ENCODE measurements around the gene SFXN5. TPM values are rescaled to one million over a fixed set of nuclear protein-coding genes. Genes with fewer than 3 reads are reported as not detected.

Gene SFXN5
- total RNA-seq, 1 donor from 2014 or later = 18.5 TPM

DNA sequence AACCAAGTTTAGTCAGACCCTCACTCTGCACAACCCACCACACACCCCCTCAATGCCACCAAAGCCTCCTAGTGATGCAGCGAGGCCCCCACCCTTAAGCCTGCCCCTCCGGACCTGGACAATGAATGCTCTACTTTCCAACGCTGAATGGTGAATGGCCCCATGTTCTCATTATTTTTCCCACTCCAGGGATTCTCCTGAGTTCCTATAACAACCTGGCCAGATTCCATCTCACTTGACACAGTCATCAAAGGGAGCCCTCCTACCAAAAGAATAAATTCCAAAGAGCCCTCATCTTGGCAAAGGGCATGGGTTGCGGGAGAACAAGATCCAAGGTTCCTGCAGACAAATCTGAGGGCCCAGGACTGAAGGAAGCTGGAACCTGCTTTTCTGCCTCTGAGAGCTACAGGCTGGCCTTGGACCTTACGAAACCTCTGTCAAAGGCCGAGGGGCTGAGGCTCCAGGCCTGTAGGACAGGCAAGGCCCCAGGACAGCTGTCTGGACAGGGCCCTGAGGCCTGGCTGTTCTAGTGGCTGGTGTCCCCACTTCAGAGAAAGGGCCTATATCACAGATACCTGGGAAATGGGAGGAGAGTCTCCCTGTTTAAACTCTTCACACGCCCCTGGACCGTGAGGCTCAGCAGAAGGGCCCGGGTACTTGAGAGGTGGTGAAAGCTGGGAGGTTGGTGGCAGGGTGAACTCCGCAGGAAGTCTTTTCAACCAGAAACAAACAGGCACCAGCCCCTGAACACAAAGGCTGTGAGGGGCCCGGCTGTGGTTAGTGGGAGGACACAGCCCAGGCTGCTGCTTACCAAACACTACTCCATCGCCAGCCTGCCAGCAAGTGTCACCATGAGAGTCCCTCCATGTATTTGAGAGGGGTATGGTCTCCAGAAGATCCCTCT, 27.3 kb downstream of the SFXN5 start:
- Mint-ChIP-seq H3K4me3 (ENCODE audit: low read depth) (no peak overlapping the region), H3K27ac (no peak overlapping the region), H3K36me3 (ENCODE audit: low read depth) (no peaks in the 10 kb centered on the region), H3K9me3 (no peaks in the 10 kb centered on the region), H3K27me3 (ENCODE audit: low read depth) (no peaks in the 10 kb centered on the region), H3K4me1 (ENCODE audit: low read depth) (no peaks in the 10 kb centered on the region)
- intact Hi-C loops (cut with micrococcal nuclease) = no loop called here
- no peak for DNase-seq (ENCODE audit: low spot score)

DNA sequence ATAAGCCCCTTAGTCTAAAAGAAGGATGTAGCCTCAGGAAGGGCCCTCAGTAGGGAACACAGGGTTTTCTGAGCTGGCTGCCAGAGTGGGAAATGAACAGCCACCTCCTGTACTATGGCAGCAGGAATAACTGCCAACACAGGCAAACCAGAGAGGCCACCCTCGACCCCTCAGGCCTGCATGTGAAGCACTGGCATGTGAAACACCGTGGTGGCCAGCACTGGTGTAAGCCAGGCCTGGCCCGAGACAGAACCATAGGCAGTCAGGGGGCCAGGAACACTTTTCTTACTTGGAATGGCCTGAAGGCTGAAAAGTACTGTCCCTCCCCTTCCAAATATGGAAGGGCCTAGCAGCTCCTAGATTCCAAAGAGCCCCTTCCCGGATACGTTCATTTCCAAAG, 28.2 kb downstream of the SFXN5 start:
- Mint-ChIP-seq H3K27ac (no peak overlapping the region), H3K9me3 (no peaks in the 10 kb centered on the region), H3K27me3 (ENCODE audit: low read depth) (no peaks in the 10 kb centered on the region), H3K4me1 (ENCODE audit: low read depth) (no peaks in the 10 kb centered on the region), H3K36me3 (ENCODE audit: low read depth) (no peaks in the 10 kb centered on the region), H3K4me3 (ENCODE audit: low read depth) (no peak overlapping the region)
- intact Hi-C loops (cut with micrococcal nuclease) = no loop called here
- no peak for DNase-seq (ENCODE audit: low spot score)

DNA sequence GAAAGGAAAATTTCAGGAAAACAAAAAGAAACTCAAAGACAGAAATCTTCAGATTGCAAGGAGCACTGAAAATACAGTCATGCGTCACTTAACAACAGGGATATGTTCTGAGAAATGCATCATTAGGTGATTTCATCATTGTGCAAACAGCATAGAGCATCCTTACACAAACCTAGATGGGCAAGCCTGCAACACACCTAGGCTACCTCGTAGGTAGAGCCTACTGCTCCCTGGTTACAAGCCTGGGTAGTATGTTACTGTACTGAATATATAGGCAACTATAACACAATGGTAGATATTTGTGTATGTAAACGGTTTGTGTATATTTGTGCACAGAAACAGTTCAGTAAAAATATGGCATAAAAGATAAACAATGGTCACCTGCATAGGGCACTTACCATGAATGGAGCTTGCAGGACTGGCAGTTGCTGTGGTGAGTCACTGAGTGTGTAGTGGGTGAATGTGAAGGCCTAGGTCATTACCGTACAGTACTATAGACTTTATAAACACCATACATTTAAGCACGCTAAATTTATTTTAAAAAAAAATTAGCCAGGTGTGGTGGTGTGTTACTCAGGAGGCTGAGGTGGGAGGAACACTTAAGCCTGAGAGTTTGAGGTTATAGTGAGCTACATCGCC, 33.4 kb downstream of the SFXN5 start:
- intact Hi-C loops (cut with micrococcal nuclease) = no loop called here
- Mint-ChIP-seq H3K27me3 (ENCODE audit: low read depth) (no peaks in the 10 kb centered on the region), H3K27ac (no peak overlapping the region), H3K9me3 (no peaks in the 10 kb centered on the region), H3K4me1 (ENCODE audit: low read depth) (no peaks in the 10 kb centered on the region), H3K4me3 (ENCODE audit: low read depth) (no peak overlapping the region), H3K36me3 (ENCODE audit: low read depth) (no peaks in the 10 kb centered on the region)
- no peak for DNase-seq (ENCODE audit: low spot score)

DNA sequence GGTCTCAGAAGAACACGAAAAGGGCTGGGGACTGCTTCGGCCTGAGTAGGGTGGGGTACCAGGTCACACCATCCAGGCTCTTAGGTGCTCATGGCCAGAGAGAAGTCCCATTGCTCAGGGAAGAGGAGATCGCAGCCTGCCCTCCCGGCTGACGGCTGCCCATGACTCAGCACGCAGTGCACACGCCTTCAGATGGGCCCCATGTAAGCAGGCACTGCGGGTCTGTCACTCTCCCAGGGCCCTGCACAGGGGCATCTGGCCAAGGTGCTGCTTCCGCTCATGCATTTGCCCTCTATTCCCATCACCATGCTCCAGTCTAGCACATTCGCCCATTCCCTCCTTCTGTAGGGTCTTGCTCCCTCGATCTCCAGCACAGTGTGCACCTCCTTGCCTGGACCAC, 34.7 kb downstream of the SFXN5 start:
- Mint-ChIP-seq H3K4me1 (ENCODE audit: low read depth) (no peaks in the 10 kb centered on the region), H3K36me3 (ENCODE audit: low read depth) (no peaks in the 10 kb centered on the region), H3K27me3 (ENCODE audit: low read depth) (no peaks in the 10 kb centered on the region), H3K27ac (no peak overlapping the region), H3K4me3 (ENCODE audit: low read depth) (no peak overlapping the region), H3K9me3 (no peaks in the 10 kb centered on the region)
- intact Hi-C loops (cut with micrococcal nuclease) = no loop called here
- no peak for DNase-seq (ENCODE audit: low spot score)

DNA sequence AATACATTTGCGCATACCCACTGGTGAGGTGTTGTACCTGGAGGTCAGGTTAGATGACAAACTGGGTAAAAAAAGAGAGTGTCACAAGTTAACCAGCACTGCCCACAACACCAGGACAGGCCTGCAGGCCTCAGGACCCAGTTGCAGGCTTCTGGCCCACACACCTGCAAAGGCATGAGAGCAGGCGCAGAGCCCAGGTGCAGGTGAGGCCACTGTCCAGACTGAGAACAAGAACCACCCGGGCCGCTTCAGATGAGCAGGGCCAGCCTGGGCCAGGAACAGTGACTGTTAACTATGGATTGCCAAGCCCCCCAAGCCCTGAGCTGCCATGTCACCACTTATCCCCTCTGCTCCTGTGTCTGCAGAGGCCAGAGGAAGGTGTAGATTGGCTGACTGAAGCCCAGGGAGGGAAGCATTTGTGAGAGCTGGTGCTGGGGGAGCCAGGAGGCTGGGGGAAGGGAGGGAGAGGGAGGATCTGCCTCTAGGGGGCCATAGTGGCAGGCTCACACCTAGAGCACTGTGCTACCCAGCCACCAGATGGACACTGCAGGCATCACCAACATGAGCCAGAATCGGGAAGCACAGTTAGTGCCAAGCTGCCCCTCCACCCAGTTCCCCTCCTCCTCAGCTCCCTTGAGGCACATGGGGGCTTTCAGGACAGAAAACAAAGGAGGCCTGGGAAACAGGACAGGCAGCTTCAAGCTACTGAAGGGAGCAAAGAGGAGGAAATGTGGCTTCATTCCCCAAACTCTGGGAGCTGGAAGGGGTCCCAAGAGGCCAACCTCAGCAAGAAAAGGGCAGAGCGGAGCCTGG, 35.4 kb downstream of the SFXN5 start:
- Mint-ChIP-seq H3K27me3 (ENCODE audit: low read depth) (no peaks in the 10 kb centered on the region), H3K27ac (no peak overlapping the region), H3K9me3 (no peaks in the 10 kb centered on the region), H3K36me3 (ENCODE audit: low read depth) (no peaks in the 10 kb centered on the region), H3K4me1 (ENCODE audit: low read depth) (no peaks in the 10 kb centered on the region), H3K4me3 (ENCODE audit: low read depth) (no peak overlapping the region)
- no peak for DNase-seq (ENCODE audit: low spot score)
- intact Hi-C loops (cut with micrococcal nuclease) = no loop called here

DNA sequence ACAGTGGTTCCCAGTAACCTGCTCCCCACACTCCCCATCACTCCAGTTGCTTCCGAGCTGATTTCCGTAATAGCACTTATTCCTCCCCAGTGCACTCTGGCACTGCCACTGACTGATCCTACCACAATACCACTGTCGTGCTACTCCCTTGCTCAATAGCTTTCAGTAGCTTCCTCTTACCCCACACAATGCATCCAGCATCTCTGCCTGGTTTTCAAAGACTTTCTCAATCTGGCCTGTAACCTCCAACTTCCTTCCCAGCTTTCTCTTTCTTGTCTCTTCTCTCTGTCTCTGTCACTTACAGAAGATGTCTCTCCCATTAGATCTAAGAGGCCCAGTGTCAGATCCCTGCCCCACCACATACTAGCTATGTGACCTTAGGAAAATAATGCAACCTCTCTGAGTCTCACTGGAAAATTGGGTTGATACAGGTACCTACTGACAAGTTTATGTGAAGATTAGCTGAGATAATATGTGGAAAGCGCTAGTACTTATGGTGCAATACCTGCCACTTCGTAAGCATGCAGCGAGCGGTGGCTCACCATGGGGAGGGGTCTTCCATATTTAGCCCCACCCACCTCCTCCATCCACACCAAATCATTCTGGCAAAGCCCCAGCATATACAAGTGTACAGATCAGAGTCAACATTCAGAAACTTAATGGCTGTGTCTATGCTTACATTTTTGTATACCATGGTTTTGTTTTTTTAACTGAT, 36.7 kb downstream of the SFXN5 start:
- DNase-seq (ENCODE audit: low spot score) = no peak
- Mint-ChIP-seq H3K4me3 (ENCODE audit: low read depth) (no peak overlapping the region), H3K9me3 (no peaks in the 10 kb centered on the region), H3K4me1 (ENCODE audit: low read depth) (no peaks in the 10 kb centered on the region), H3K36me3 (ENCODE audit: low read depth) (no peaks in the 10 kb centered on the region), H3K27ac (no peak overlapping the region), H3K27me3 (ENCODE audit: low read depth) (no peaks in the 10 kb centered on the region)
- intact Hi-C loops (cut with micrococcal nuclease) = no loop called here

DNA sequence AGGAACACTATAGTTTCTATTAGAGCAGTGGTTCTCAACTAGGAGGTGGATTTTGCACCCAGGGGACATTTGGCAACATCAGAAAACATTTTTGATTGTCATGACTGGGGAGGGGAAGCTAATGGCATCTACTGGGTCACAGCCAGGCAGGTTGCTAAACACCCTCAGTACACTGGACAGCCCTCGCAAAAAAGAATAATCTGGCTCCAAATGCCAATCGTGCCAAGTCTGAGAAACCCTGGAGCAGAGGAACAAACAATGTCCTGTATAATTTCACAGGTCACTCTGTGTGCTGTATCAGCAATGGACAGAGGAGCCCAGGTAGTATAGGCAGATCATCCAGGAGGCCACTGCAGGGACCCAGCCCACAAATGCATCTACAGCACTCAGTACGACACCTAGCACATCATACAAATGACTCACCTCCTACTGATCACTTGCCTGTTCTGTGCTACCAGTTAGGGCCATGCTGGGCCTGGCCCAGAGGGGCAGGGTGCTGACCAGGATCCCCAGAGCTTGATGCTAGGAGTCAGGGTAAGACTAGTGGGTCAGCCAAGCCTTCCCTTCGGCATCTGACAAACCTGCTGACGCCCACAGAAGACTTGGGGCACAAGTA, 37.6 kb downstream of the SFXN5 start:
- no peaks in the 10 kb centered on the region for H3K9me3 Mint-ChIP-seq
- H3K36me3 Mint-ChIP-seq (ENCODE audit: low read depth) = no peaks in the 10 kb centered on the region
- H3K4me3 Mint-ChIP-seq (ENCODE audit: low read depth) = no peak overlapping the region
- no peaks in the 10 kb centered on the region for H3K27me3 Mint-ChIP-seq (ENCODE audit: low read depth)
- no peak for DNase-seq (ENCODE audit: low spot score)
- intact Hi-C loops (cut with micrococcal nuclease) = no loop called here
- H3K27ac Mint-ChIP-seq = no peak overlapping the region
- H3K4me1 Mint-ChIP-seq (ENCODE audit: low read depth) = no peaks in the 10 kb centered on the region

DNA sequence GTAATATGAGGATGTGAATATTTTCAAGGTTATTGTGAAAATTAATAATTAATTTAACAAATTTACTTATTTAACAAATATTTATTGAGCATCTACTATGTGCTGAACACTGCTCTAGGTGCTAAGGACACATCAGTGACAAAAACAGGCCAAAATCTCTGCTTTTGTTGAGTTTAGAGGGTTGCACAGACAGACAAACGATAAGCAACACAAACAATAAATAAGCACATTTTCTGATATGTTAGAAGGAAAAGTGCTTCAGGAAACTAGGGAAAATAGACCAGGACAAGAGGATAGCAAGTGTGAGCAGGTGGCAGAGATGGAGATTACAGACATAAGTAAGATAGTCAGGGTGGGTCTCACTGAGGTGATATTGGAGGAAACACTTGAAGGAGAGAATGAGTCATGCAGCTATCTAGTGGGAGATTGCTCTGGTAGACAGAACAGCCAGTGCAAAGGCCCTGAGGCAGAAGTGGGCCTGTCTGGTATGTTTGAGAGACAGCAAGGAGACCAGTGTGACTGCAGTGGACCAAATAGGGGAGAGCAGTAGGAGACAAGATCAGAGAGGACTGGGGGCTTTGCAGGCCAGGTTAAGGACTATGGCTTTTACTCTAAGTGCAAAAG, 38.3 kb downstream of the SFXN5 start:
- DNase-seq (ENCODE audit: low spot score) = no peak
- Mint-ChIP-seq H3K36me3 (ENCODE audit: low read depth) (no peaks in the 10 kb centered on the region), H3K4me3 (ENCODE audit: low read depth) (no peak overlapping the region), H3K4me1 (ENCODE audit: low read depth) (no peaks in the 10 kb centered on the region), H3K27ac (no peak overlapping the region), H3K9me3 (no peaks in the 10 kb centered on the region), H3K27me3 (ENCODE audit: low read depth) (no peaks in the 10 kb centered on the region)
- intact Hi-C loops (cut with micrococcal nuclease) = no loop called here

DNA sequence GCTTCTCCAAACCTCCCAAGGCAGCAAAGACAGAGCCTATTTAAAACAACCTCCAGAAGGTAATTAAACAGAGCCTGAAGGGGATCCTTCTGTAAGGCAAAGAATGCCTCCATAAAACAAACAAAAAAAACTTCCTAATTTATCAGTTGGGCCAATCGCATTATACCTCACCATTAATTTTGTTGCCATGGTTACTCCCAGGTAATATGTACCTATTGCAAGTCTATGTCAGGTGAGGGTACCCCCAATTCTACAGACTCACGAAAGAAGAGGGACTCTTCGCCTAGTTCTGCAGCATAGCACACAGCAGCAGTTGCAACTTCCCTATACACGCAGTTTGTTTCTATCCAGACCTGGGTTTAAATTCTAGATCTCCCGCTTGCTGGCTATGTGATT, 38.8 kb downstream of the SFXN5 start:
- no peaks in the 10 kb centered on the region for H3K36me3 Mint-ChIP-seq (ENCODE audit: low read depth)

DNA sequence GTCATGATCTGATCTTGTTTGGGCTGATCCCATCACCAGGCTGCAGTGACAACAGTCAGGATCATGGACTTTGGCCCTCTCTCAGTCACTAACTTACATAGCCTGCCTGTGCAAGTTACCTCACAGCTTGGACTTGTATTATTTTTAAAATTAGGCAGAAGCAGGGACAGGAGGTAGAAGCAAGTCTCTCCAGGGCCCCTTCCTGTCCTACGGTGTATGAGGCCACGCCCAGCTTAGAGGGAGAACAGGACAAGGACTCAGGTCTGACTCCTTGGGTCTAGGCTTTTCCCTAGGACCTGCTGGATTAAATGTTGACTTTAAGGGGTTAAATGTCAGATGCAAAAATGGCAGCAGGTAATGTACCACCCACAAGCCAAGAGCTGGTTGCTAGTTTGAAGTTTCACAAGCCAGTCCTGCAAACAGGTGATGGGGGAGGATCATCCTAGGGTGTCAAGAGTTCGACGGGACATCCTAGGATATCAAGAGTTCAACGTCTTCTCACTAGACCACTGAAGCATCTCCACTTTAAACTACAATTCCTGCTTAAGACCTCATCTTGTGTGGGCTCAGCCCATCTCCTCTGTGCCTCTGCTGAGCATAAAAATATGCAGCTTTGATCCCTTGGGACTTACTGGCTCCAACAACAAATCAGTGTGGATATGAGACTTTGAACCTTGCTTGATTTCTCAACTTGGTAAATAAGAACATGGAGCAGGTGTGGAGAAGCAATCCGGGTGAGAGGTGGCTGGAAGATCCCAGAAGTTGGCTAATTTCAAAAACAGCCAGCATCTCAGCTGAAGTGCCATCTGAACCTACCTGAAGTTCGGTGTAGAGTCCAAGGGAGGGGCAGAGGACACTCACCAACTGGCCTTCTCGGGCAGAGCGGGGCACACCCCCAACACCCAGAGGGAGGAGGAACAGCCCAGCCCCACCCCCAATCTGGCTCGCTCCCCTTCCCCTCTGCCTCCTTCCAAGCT, 39.5 kb downstream of the SFXN5 start:
- no peaks in the 10 kb centered on the region for H3K36me3 Mint-ChIP-seq (ENCODE audit: low read depth)
- DNase-seq (ENCODE audit: low spot score) = no peak
- no peak overlapping the region for H3K27ac Mint-ChIP-seq
- no peaks in the 10 kb centered on the region for H3K27me3 Mint-ChIP-seq (ENCODE audit: low read depth)
- H3K4me1 Mint-ChIP-seq (ENCODE audit: low read depth) = no peaks in the 10 kb centered on the region
- no peak overlapping the region for H3K4me3 Mint-ChIP-seq (ENCODE audit: low read depth)
- H3K9me3 Mint-ChIP-seq = no peaks in the 10 kb centered on the region
- intact Hi-C loops (cut with micrococcal nuclease) = no loop called here

More for the DNA sequence above, 38.8 kb downstream of the SFXN5 start:
- no peaks in the 10 kb centered on the region for H3K9me3 Mint-ChIP-seq
- no peak overlapping the region for H3K4me3 Mint-ChIP-seq (ENCODE audit: low read depth)
- no peak overlapping the region for H3K27ac Mint-ChIP-seq
- H3K27me3 Mint-ChIP-seq (ENCODE audit: low read depth) = no peaks in the 10 kb centered on the region
- DNase-seq (ENCODE audit: low spot score) = no peak
- no peaks in the 10 kb centered on the region for H3K4me1 Mint-ChIP-seq (ENCODE audit: low read depth)
- intact Hi-C loops (cut with micrococcal nuclease) = no loop called here

DNA sequence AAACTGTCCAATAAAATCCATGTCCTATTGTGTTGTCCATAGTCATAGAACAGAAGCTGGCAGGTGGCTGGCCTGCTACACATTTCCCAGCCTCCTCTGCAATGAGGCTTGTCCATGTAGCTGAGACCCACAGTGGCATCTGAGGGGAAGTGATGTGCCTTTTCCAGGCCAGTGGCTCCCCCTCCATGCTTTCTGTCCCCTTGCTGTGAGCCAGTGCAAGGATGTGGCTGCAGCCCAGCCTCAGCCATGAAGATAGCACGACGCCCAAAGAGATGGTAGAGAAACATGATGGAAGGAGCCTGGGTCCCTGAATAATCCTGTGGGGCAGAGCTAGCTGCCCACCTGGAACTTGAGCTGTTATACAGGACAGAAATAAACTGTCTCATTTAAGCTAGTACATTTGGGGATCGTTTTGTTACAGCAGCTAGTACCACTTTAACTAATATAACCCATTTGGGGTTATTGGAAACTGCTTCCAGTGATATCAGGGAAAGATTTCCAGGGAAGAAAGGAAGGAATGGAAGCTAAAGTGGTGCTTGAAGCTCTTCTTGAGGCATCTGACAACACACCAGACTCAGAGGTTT, 40.3 kb downstream of the SFXN5 start:
- Mint-ChIP-seq H3K4me3 (ENCODE audit: low read depth) (no peak overlapping the region), H3K27ac (no peak overlapping the region), H3K4me1 (ENCODE audit: low read depth) (no peaks in the 10 kb centered on the region), H3K9me3 (no peaks in the 10 kb centered on the region), H3K27me3 (ENCODE audit: low read depth) (no peaks in the 10 kb centered on the region), H3K36me3 (ENCODE audit: low read depth) (no peaks in the 10 kb centered on the region)
- intact Hi-C loops (cut with micrococcal nuclease) = no loop called here
- no peak for DNase-seq (ENCODE audit: low spot score)

All from activated T-helper 2 cell treated with anti-CD3 and anti-CD28 coated beads, Interferon-gamma antibody, Interleukin-2, Interleukin-4, amounts not matched to agents 10 μg/mL and 5 μg/mL and 100 μg/mL, durations not matched to agents 14 hours and 24 hours and 36 hours (primary cell).